SK-N-SH (cell line): ENCODE measurements around the gene SPTSSB. TPM values are rescaled to one million over a fixed set of nuclear protein-coding genes. Genes with fewer than 3 reads are reported as not detected.

ENCODE experiments used
- CTCF ChIA-PET: fragments of 300-600, 350-600 bp; formaldehyde crosslinking; extraction: SDS; loops from one replicate; lab custom pipeline; 2021; lab: Yijun Ruan, JAX
- POLR2A ChIA-PET: fragments of 350-600 bp; sonication (Branson Sonifier 250); formaldehyde crosslinking; extraction: SDS; loops from one replicate; lab custom pipeline; 2020; ENCODE audit warnings: antibody characterized with exemption, inconsistent platforms; lab: Yijun Ruan, JAX
- DNase-seq: peaks from one replicate; pipeline ENCODE4 v3.0.0; 2012
- H2AFZ ChIP-seq: fragments of 200-600 bp; sonication (generic); 2 replicates; pipeline ENCODE4 v1.8.1; 2016; ENCODE audit warnings: antibody characterized with exemption, mild to moderate bottlenecking, low read depth
- H3F3A ChIP-seq: fragments of 200-600 bp; sonication (generic); replicated peaks from 2 replicates; pipeline ENCODE3; 2016; ENCODE audit warnings: antibody characterized with exemption, mild to moderate bottlenecking; ENCODE audit not compliant: insufficient read depth
- H3K27ac ChIP-seq, 2 experiments: fragments of 200-500 bp in 1 of 2; fragments of 200-600 bp in 1 of 2; sonication (Bioruptor generic) in 1 of 2; sonication (generic), shearing (Covaris generic) in 1 of 2; 2 replicates each; pipeline versions ENCODE4 v1.5.1 to v1.6.1; 2014 to 2016; ENCODE audit warnings: low read depth in 2 of 2, inconsistent platforms in 1 of 2, low read length in 1 of 2, mild to moderate bottlenecking in 1 of 2, mixed read lengths in 1 of 2
- H3K27me3 ChIP-seq: fragments of 200-600 bp; sonication (generic), shearing (Covaris generic); 2 replicates; pipeline ENCODE4 v1.6.1; 2016; ENCODE audit warnings: mixed run types; ENCODE audit not compliant: insufficient read depth
- H3K36me3 ChIP-seq, 2 experiments: fragments of 200-500 bp in 1 of 2; fragments of 200-600 bp in 1 of 2; sonication (Bioruptor generic) in 1 of 2; sonication (generic) in 1 of 2; replicated peaks in 1 of 2; 2 replicates each; pipeline versions ENCODE3 to v1.5.1; 2014 to 2016; ENCODE audit warnings: low read length in 1 of 2, mild to moderate bottlenecking in 1 of 2; ENCODE audit not compliant: insufficient read depth in 2 of 2, control insufficient read depth in 1 of 2
- H3K4me1 ChIP-seq, 2 experiments: fragments of 200-500 bp in 1 of 2; fragments of 200-600 bp in 1 of 2; sonication (Bioruptor generic) in 1 of 2; sonication (generic), shearing (Covaris generic) in 1 of 2; 2 replicates each; pipeline versions ENCODE4 v1.5.1 to v1.6.1; 2014 to 2016; ENCODE audit warnings: low read depth in 1 of 2, low read length in 1 of 2, mixed run types in 1 of 2; ENCODE audit not compliant: insufficient read depth in 2 of 2, control insufficient read depth in 1 of 2
- H3K4me2 ChIP-seq: fragments of 200-600 bp; sonication (generic), shearing (Covaris generic); 2 replicates; pipeline ENCODE4 v1.6.1; 2017; ENCODE audit warnings: mixed run types
- H3K4me3 ChIP-seq, 2 experiments: fragments of 200-500 bp in 1 of 2; fragments of 200-600 bp in 1 of 2; sonication (Bioruptor generic) in 1 of 2; sonication (generic), shearing (Covaris generic) in 1 of 2; 2 replicates each; pipeline versions ENCODE4 v1.5.1 to v1.8.1; 2014 to 2016; ENCODE audit warnings: low read depth in 2 of 2, inconsistent platforms in 1 of 2, low read length in 1 of 2, mild to moderate bottlenecking in 1 of 2, mixed read lengths in 1 of 2, moderate library complexity in 1 of 2
- H3K79me2 ChIP-seq: fragments of 200-600 bp; sonication (generic); 2 replicates; pipeline ENCODE4 v1.8.1; 2017; ENCODE audit warnings: mild to moderate bottlenecking; ENCODE audit not compliant: insufficient read depth
- H3K9ac ChIP-seq: fragments of 200-600 bp; sonication (generic); 2 replicates; pipeline ENCODE4 v1.6.1; 2017; ENCODE audit warnings: mixed run types
- H3K9me2 ChIP-seq: fragments of 200-600 bp; sonication (generic); 2 replicates; pipeline ENCODE4 v1.6.1; 2017; ENCODE audit warnings: mixed run types
- H3K9me3 ChIP-seq: fragments of 200-600 bp; sonication (generic); 2 replicates; pipeline ENCODE4 v1.6.1; 2017; ENCODE audit warnings: mixed run types, mild to moderate bottlenecking, moderate library complexity
- H4K20me1 ChIP-seq: fragments of 200-600 bp; sonication (generic); 2 replicates; pipeline ENCODE4 v1.6.1; 2017; ENCODE audit warnings: mild to moderate bottlenecking, mixed run types; ENCODE audit not compliant: insufficient read depth
- CTCF ChIP-seq: fragments of 200-600 bp; sonication (generic); IDR thresholded peaks from 2 replicates; pipeline ENCODE4 v1.6.1; 2017; ENCODE audit warnings: antibody characterized with exemption, mild to moderate bottlenecking, moderate library complexity
- GATA2 ChIP-seq: sonication (generic); formaldehyde crosslinking; IDR thresholded peaks from 2 replicates; pipeline ENCODE4 v1.5.0; 2020; ENCODE audit warnings: mild to moderate bottlenecking, missing genetic modification reagents
- IRF3 ChIP-seq: fragments of 150-350 bp; IDR thresholded peaks from 2 replicates; pipeline ENCODE4 v1.6.1; 2016; ENCODE audit warnings: mild to moderate bottlenecking, low read depth, low read length
- JUND ChIP-seq: IDR thresholded peaks from 2 replicates; pipeline ENCODE4 v1.4.0; 2012
- MAX ChIP-seq: IDR thresholded peaks from 2 replicates; pipeline ENCODE4 v1.4.0; 2012; ENCODE audit warnings: low read depth
- MEF2A ChIP-seq: IDR thresholded peaks from 2 replicates; pipeline ENCODE4 v1.4.0; 2012; ENCODE audit warnings: low read depth, borderline replicate concordance
- PBX3 ChIP-seq: IDR thresholded peaks from 2 replicates; pipeline ENCODE4; 2012
- RAD21 ChIP-seq: IDR thresholded peaks from 2 replicates; pipeline ENCODE4 v1.6.1; 2012; ENCODE audit warnings: mild to moderate bottlenecking, low read length
- RCOR1 ChIP-seq: fragments of 150-350 bp; IDR thresholded peaks from 2 replicates; pipeline ENCODE4 v1.6.1; 2017; ENCODE audit warnings: antibody characterized with exemption, low read length
- REST ChIP-seq: IDR thresholded peaks from 2 replicates; pipeline ENCODE4 v1.6.1; 2012; ENCODE audit warnings: mild to moderate bottlenecking, low read depth, low read length, moderate library complexity
- RFX5 ChIP-seq: IDR thresholded peaks from 2 replicates; pipeline ENCODE4 v1.6.1; 2012; ENCODE audit warnings: mild to moderate bottlenecking, improper control_type of control experiment, low read length
- RXRA ChIP-seq: IDR thresholded peaks from 2 replicates; pipeline ENCODE4 v1.4.0; 2012; ENCODE audit warnings: low read depth, mild to moderate bottlenecking, borderline replicate concordance
- SIN3A ChIP-seq: IDR thresholded peaks from 2 replicates; pipeline ENCODE4 v1.6.1; 2012; ENCODE audit warnings: low read depth, mild to moderate bottlenecking, low read length, moderate library complexity, borderline replicate concordance
- SMC3 ChIP-seq: IDR thresholded peaks from 2 replicates; pipeline ENCODE4 v1.6.1; 2012; ENCODE audit warnings: low read depth, low read length, improper control_type of control experiment
- TEAD4 ChIP-seq: IDR thresholded peaks from 2 replicates; pipeline ENCODE4 v1.4.0; 2012; ENCODE audit warnings: mild to moderate bottlenecking, borderline replicate concordance; ENCODE audit not compliant: insufficient read depth
- YY1 ChIP-seq: IDR thresholded peaks from 2 replicates; pipeline ENCODE4 v1.4.0; 2012; ENCODE audit warnings: low read depth, mild to moderate bottlenecking
- WGBS: methylation state at CpG from one replicate; pipeline ENCODE4 v1.1.6; 2017; ENCODE audit warnings: low lambda C conversion rate; 5-methylcytosine and 5-hydroxymethylcytosine counted together
- polyA plus RNA-seq, 3 experiments: library from polyadenylated mRNA; depleted of rRNA; stranded (reverse); fragments of >200 nt; gene quantifications; 2 replicates each; pipeline ENCODE4 v1.2.3, GENCODE V29; 2012
- TF ChIP-seq, protein P1 (sequence below): IDR thresholded peaks from 2 replicates; pipeline ENCODE4 v1.4.0; 2012; ENCODE audit warnings: low read depth, borderline replicate concordance

Gene SPTSSB
- polyA plus RNA-seq, 1 of the 3 experiments (the other 2 are of a cell fraction), result 0.07 TPM

- Histone ChIP-seq H3K4me1 (no peaks in the 10 kb centered on the region), H3K4me3 (no peak overlapping the region; a peak in 1 of 4 replicates), H3K79me2 (no peaks in the 10 kb centered on the region), H2AFZ (no peak overlapping the region), H3F3A (no peaks in the 10 kb centered on the region), H3K4me2 (no peak overlapping the region), H3K9me3 (no peaks in the 10 kb centered on the region), H3K36me3 (no peaks in the 10 kb centered on the region), H3K27me3 (no peaks in the 10 kb centered on the region), H4K20me1 (no peaks in the 10 kb centered on the region), H3K9ac (no peak overlapping the region), H3K9me2 (no peaks in the 10 kb centered on the region), H3K27ac (no peak overlapping the region)
- ChIA-PET CTCF (interaction anchor here (0.6 to 2.4 kb wide), 16 partner anchors 9 to 1593 kb away, joined by 3 to 13 read pairs (median 4); no protein-coding TSS in a partner anchor), POLR2A (no interaction called here)
- WGBS, result 79% methylated on average over 2 of the region's 2 CpGs
- TF ChIP-seq RCOR1 (no peak), MEF2A (no peak), RFX5 (no peak), GATA2 (CRISPR knock-in tag) (no peak), REST (no peak), RAD21 (peak; percentile 48), RXRA (no peak), SIN3A (no peak), PBX3 (no peak), TEAD4 (no peak), CTCF (peak; percentile 84), YY1 (no peak), SMC3 (peak; percentile 32), MAX (no peak), IRF3 (no peak), JUND (no peak)
- TF ChIP-seq, protein P1, sequence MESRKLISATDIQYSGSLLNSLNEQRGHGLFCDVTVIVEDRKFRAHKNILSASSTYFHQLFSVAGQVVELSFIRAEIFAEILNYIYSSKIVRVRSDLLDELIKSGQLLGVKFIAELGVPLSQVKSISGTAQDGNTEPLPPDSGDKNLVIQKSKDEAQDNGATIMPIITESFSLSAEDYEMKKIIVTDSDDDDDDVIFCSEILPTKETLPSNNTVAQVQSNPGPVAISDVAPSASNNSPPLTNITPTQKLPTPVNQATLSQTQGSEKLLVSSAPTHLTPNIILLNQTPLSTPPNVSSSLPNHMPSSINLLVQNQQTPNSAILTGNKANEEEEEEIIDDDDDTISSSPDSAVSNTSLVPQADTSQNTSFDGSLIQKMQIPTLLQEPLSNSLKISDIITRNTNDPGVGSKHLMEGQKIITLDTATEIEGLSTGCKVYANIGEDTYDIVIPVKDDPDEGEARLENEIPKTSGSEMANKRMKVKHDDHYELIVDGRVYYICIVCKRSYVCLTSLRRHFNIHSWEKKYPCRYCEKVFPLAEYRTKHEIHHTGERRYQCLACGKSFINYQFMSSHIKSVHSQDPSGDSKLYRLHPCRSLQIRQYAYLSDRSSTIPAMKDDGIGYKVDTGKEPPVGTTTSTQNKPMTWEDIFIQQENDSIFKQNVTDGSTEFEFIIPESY, result no peak
- DNase-seq, result peak; percentile 28
These were observed 66.0 kb downstream of the SPTSSB start for GRCh38 chr3:161305095-161305991.
